BLaER1 treated with 17β-estradiol and CSF1 and Interleukin-3, amounts not matched to agents 10 nM and 100 nM (cell line): ENCODE results near the gene LRRN4CL.
"Not testable (repeated sequence)": the region's sequence is repeated elsewhere in the genome, so short reads cannot be mapped to it uniquely, and the experiment has no call there.

Experiments
- H3K27ac ChIP-seq, 11 experiments: shearing (Covaris generic); formaldehyde crosslinking; 2 replicates each; pipeline ENCODE4 v1.8.1; 2022
- H3K27me3 ChIP-seq, 11 experiments: shearing (Covaris generic); formaldehyde crosslinking; 2 replicates each; pipeline ENCODE4 v1.8.1; 2022
- H3K36me3 ChIP-seq, 11 experiments: shearing (Covaris generic); formaldehyde crosslinking; 2 replicates each; pipeline ENCODE4 v1.8.1; 2022
- H3K4me1 ChIP-seq, 10 experiments: shearing (Covaris generic); formaldehyde crosslinking; 2 replicates each; pipeline ENCODE4 v1.8.1; 2022
- H3K4me2 ChIP-seq, 11 experiments: shearing (Covaris generic); formaldehyde crosslinking; 2 replicates each; pipeline ENCODE4 v1.8.1; 2022
- H3K4me3 ChIP-seq, 10 experiments: shearing (Covaris generic); formaldehyde crosslinking; 2 replicates each; pipeline ENCODE4 v1.8.1; 2022
- H3K9ac ChIP-seq, 11 experiments: shearing (Covaris generic); formaldehyde crosslinking; 2 replicates each; pipeline ENCODE4 v1.8.1; 2022
- H3K9me3 ChIP-seq, 11 experiments: shearing (Covaris generic); formaldehyde crosslinking; replicated peaks in 1 of 11; 2 replicates each; pipeline ENCODE4 v1.8.1; 2022
- H4K20me1 ChIP-seq, 11 experiments: shearing (Covaris generic); formaldehyde crosslinking; 2 replicates each; pipeline ENCODE4 v1.8.1; 2022
- Cebpa-rat ChIP-seq, 11 experiments: shearing (Covaris generic); IDR thresholded peaks; 2 replicates each; pipeline ENCODE4 v1.8.1; 2022

The LRRN4CL gene

DNA sequence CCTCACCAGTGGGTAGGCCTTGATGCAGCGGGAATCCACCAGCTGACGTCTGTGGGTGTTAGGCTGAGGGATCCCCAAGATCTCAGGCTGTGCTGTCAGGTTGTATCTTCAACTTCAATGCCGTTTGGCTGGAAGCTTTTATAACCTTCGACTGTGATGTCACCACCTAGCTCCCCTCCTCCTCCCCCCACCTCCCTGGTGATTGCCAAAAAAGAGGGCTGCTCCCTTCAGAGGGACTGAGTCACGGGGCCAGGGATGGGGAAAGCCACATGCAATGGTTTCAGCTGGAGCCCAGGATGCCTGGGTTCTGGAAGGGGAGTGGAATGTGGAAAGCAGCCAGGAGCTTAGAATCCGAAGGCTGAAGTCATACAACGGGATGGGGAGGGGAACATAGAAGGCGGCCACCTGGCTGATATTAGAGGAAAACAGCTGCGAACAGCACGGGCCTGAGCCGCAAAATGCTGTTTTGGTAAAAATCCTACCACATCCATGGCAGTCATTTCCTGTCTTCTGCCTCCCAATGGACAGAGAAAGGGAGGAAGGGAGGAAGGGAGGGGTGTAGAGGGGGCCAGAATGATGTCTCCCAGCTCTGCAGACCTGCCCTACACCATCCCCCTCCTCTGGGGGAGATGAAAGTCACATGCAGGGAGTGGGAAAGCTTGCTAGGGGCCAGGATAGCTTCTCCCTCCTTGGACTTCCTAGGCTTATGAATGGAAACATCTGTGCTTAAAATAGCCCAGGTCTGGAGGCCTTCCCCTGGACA is at the start of gene LRRN4CL:
LRRN4CL (minus strand) TSS at position 110 of the 763 bp plus-strand sequence. CDS start 1,022 bp downstream, outside the sequence.
- H3K4me2 ChIP-seq, result no peak within 1 kb of the TSS
- H4K20me1 ChIP-seq, result peaks cover 0 to 9% (median 0%) of the 10 kb centered on the region in 11 experiments; a peak in 1 of 22 replicates
- H3K4me3 ChIP-seq, result no peak within 1 kb of the TSS
- H3K27ac ChIP-seq, result no peak within 1 kb of the TSS
- no peak for TF ChIP-seq Cebpa-rat (IDR thresholded peaks at IDR 0.05)
- peaks cover 40 to 55% (median 53%) of the 10 kb centered on the region in 11 experiments for H3K36me3 ChIP-seq
- no peaks in the 10 kb centered on the region for H3K4me1 ChIP-seq
- H3K9ac ChIP-seq, result peak within 1 kb of the TSS in 6 of 11 experiments; percentile 4 to 29 (median 16); a peak in 2 of 22 replicates
- H3K27me3 ChIP-seq, result no peaks in the 10 kb centered on the region
- no peaks in the 10 kb centered on the region for H3K9me3 ChIP-seq

DNA sequence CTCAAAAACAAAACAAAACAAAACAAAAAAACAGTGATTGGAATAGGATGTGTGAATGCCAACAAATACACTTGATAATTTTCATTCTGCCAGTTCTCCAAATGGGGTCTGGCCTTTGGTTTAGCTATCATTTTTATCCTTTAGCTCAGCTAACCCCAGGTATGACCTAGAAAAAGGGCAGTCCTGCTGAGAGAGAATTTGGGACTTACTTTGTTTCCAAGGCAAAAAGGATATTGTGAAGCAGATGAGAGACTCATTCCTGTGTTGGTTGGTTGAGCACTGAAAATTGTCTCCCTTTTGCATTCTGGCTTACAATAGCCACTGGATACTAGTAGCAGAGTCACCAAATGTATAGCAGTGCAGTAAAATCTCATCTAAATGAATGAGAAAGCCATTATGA is 47.9 kb upstream of the LRRN4CL start:
- no peak for TF ChIP-seq Cebpa-rat (IDR thresholded peaks at IDR 0.05)
- Histone ChIP-seq H3K4me1 (peaks cover 4 to 11% (median 6%) of the 10 kb centered on the region in 10 experiments; a peak in 16 of 20 replicates), H3K27me3 (no peaks in the 10 kb centered on the region), H4K20me1 (peaks cover 0 to 23% (median 4%) of the 10 kb centered on the region in 11 experiments; a peak in 7 of 22 replicates), H3K36me3 (peaks cover 83 to 92% (median 88%) of the 10 kb centered on the region in 11 experiments), H3K4me3 (no peak overlapping the region), H3K27ac (no peak overlapping the region), H3K9me3 (no peaks in the 10 kb centered on the region), H3K4me2 (no peak overlapping the region), H3K9ac (peak overlapping the region in 1 of 11 experiments; percentile 7; a peak in 2 of 22 replicates)

DNA sequence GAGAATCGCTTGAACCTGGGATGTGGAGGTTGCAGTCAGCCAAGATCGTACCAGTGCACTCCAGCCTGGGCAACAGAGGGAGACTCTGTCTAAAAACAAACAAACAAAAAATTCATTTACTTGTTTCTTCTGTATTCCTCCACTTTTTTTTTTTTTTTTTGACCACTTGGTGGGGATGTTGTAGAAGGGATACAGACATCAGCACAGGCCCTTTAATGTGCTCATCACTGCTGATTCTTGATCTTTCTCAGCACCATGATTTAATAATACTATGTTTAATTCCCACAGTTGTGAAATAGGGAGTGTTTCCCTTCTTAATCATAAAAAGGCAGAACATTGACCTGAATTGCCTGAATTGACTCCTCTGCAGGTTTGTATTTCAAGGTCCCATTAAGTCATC is 43.5 kb upstream of the LRRN4CL start:
- peak overlapping the region; percentile 0 to 55 (median 25); a peak in 10 of 22 replicates for H3K9ac ChIP-seq
- H3K9me3 ChIP-seq, result no peaks in the 10 kb centered on the region

DNA sequence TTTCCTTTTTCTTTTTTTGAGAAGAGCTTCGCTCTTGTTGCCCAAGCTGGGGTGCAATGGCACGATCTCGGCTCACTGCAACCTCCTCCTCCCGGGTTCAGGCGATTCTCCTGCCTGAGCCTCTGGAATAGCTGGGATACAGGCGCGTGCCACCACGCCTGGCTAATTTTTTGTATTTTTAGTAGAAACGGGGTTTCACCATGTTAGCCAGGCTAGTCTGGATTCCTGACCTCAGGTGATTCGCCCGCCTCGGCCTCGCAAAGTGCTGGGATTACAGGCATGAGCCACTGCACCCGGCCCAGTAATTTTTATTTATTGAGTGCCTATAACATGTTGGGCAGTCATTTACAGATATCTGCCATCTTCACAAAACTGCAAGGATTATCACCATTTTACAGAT is 40.7 kb upstream of the LRRN4CL start:
- Histone ChIP-seq H3K9ac (peak overlapping the region; percentile 91 to 99 (median 98)), H4K20me1 (peaks cover 16 to 46% (median 23%) of the 10 kb centered on the region in 11 experiments), H3K27ac (peak overlapping the region in 10 of 11 experiments; percentile 82 to 98 (median 94); a peak in 16 of 22 replicates), H3K36me3 (peaks cover 22 to 49% (median 34%) of the 10 kb centered on the region in 11 experiments), H3K4me2 (peak overlapping the region; percentile 82 to 97 (median 93)), H3K4me3 (peak overlapping the region; percentile 89 to 100 (median 97)), H3K4me1 (peaks cover 30 to 36% (median 34%) of the 10 kb centered on the region in 10 experiments)
- not testable (repeated sequence) for H3K27me3 ChIP-seq, H3K9me3 ChIP-seq

More for the DNA sequence above, 43.5 kb upstream of the LRRN4CL start:
- Histone ChIP-seq H3K36me3 (peaks cover 48 to 66% (median 55%) of the 10 kb centered on the region in 11 experiments), H3K27ac (peak overlapping the region in 3 of 11 experiments; percentile 11 to 40 (median 22); a peak in 2 of 22 replicates), H4K20me1 (peaks cover 0 to 39% (median 5%) of the 10 kb centered on the region in 11 experiments; a peak in 10 of 22 replicates), H3K4me3 (no peak overlapping the region), H3K4me1 (peaks cover 28 to 34% (median 31%) of the 10 kb centered on the region in 10 experiments), H3K4me2 (peak overlapping the region; percentile 4 to 93 (median 48); a peak in 18 of 22 replicates), H3K27me3 (no peaks in the 10 kb centered on the region)
- no peak for TF ChIP-seq Cebpa-rat (IDR thresholded peaks at IDR 0.05)

DNA sequence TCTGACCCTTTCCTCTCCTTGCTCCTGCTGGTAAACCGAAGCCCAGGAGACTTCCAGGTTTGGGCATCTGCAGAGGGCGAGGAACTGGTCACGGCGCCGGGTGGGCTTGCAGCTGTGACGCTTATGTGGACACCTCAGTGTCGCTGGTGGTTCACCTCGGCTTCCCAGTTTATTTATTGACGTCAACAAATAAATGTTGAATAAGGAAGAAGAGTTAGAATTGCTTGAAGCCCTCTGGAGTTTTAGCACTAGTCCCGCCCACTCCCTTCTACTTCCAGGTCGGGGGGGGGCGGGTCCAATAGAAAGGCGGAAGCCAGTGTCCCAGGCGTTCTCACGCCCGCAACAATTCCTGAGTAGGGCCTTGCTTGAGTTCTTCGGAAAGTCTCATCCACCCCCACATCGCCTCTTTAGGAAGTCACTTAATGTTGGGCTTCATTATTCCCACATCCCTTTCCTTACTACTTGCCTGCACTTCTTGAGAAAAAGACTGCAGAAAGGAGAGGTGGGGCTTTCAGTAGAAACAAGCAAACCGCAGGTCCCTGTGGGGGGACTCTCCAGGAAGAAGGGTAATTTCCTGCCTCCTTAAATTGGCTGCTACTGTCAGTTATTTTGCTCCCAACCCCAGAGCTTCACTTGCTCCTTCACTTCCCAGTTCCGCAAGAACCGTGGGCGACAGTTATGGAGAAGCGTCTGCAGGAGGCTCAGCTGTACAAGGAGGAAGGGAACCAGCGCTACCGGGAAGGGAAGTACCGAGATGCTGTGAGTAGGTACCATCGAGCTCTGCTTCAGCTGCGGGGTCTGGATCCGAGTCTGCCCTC is 39.0 kb upstream of the LRRN4CL start, which contains the start of gene TTC9C:
TTC9C (plus strand) TSS at position 316 of the 818 bp plus-strand sequence; CDS start at position 679, 363 bp downstream.
- TF ChIP-seq Cebpa-rat (IDR thresholded peaks at IDR 0.05), result no peak
- Histone ChIP-seq H3K4me3 (peak within 1 kb of the TSS; percentile 89 to 100 (median 97)), H3K27me3 (no peaks in the 10 kb centered on the region), H3K9ac (peak within 1 kb of the TSS; percentile 91 to 99 (median 98)), H3K9me3 (no peaks in the 10 kb centered on the region), H3K4me2 (peak within 1 kb of the TSS; percentile 88 to 97 (median 93)), H3K4me1 (peaks cover 39 to 53% (median 49%) of the 10 kb centered on the region in 10 experiments), H4K20me1 (peaks cover 33 to 57% (median 40%) of the 10 kb centered on the region in 11 experiments), H3K27ac (peak within 1 kb of the TSS; percentile 79 to 98 (median 93)), H3K36me3 (peaks cover 16 to 49% (median 34%) of the 10 kb centered on the region in 11 experiments)

DNA sequence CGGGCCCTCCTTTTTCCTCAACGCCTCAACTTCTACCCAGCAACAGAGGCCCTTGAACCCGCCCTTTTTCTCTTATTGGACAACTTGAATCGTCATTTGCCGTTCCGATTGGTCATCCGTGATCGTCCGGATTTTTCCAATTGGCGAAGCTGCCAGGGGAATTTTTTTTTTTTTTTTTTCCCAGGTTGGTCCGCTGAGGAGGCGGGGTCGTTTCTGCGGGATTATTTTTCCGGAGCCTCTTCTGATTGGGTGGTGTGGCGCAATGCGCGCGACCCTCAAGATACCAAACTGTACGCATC is 38.5 kb upstream of the LRRN4CL start:
- H3K9me3 ChIP-seq, result no peaks in the 10 kb centered on the region
- H3K4me1 ChIP-seq, result peaks cover 44 to 54% (median 50%) of the 10 kb centered on the region in 10 experiments
- peak overlapping the region; percentile 82 to 97 (median 93) for H3K4me2 ChIP-seq
- no peaks in the 10 kb centered on the region for H3K27me3 ChIP-seq
- peaks cover 39 to 61% (median 46%) of the 10 kb centered on the region in 11 experiments for H4K20me1 ChIP-seq
- peak overlapping the region; percentile 89 to 100 (median 97) for H3K4me3 ChIP-seq
- TF ChIP-seq Cebpa-rat (IDR thresholded peaks at IDR 0.05), result peak in 6 of 11 experiments; percentile 6 to 80 (median 32); a peak in 5 of 22 replicates
- peak overlapping the region; percentile 79 to 98 (median 93) for H3K27ac ChIP-seq
- peak overlapping the region; percentile 91 to 99 (median 98) for H3K9ac ChIP-seq
- H3K36me3 ChIP-seq, result peaks cover 16 to 49% (median 35%) of the 10 kb centered on the region in 11 experiments

DNA sequence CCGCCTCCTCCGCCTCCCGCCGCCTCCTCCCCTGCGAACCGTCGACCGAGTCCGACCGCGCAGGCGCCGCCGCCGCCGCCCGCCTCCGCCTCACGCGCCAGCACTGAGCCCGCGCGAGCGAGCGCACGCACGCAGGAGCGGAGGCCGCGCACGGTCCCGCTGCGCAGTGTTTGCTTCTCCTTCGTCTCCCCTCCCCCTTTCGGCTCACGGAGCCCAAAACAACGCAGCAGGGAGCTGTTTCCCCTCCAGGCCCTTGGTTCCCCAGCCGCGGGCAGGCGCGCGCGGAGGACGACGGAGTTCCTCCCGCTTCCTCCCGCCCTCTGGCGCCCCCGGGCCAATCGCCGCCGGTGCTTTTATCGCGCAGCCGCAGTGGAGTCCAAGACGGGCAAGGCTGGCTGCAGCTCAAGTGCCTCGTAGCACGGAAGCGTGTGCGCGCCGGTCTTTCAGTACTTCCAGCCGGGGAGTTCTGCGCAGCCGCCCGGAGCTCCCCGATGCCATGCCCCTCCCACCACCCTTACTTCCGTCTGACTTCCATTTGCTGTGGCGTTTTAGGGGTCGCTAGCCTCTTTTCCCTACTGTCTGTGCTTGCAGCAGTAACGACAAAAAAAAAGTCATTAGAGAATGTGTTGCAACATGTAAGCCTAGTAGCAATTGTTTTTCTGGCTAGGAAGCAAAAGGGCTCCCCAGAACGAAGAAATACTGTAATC is 38.0 kb upstream of the LRRN4CL start, which contains the start of gene HNRNPUL2:
HNRNPUL2 (minus strand) TSS at position 293 of the 707 bp plus-strand sequence. CDS start 301 bp downstream, outside the sequence.
- H3K27ac ChIP-seq, result peak within 1 kb of the TSS; percentile 79 to 98 (median 93)
- H3K4me1 ChIP-seq, result peaks cover 40 to 55% (median 46%) of the 10 kb centered on the region in 10 experiments
- H3K4me2 ChIP-seq, result peak within 1 kb of the TSS; percentile 88 to 97 (median 95)
- H3K27me3 ChIP-seq, result no peaks in the 10 kb centered on the region
- peak within 1 kb of the TSS; percentile 89 to 100 (median 97) for H3K4me3 ChIP-seq
- peaks cover 44 to 65% (median 50%) of the 10 kb centered on the region in 11 experiments for H4K20me1 ChIP-seq
- H3K9me3 ChIP-seq, result no peaks in the 10 kb centered on the region
- H3K36me3 ChIP-seq, result peaks cover 21 to 54% (median 39%) of the 10 kb centered on the region in 11 experiments
- peak within 1 kb of the TSS; percentile 91 to 99 (median 98) for H3K9ac ChIP-seq
- TF ChIP-seq Cebpa-rat (IDR thresholded peaks at IDR 0.05), result no peak

DNA sequence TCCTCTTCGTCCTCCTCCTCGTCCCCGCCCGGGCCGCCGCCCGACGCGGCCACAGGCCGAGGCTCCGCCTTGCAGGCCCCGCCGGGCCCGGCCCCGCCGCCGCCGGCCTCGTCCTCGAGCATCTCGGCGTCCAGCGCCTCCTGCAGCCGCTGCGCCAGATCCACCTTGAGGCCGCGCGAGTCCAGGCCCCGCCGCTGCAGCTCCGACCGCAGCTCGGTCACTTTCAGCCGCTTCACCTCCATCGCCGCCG is 37.5 kb upstream of the LRRN4CL start:
- H3K9ac ChIP-seq, result peak overlapping the region; percentile 91 to 99 (median 98)
- H3K4me3 ChIP-seq, result peak overlapping the region; percentile 89 to 100 (median 97)
- no peak for TF ChIP-seq Cebpa-rat (IDR thresholded peaks at IDR 0.05)
- H3K9me3 ChIP-seq, result no peaks in the 10 kb centered on the region
- H3K36me3 ChIP-seq, result peaks cover 26 to 57% (median 44%) of the 10 kb centered on the region in 11 experiments
- peak overlapping the region; percentile 79 to 98 (median 93) for H3K27ac ChIP-seq
- no peaks in the 10 kb centered on the region for H3K27me3 ChIP-seq
- peaks cover 47 to 69% (median 55%) of the 10 kb centered on the region in 11 experiments for H4K20me1 ChIP-seq
- H3K4me1 ChIP-seq, result peaks cover 36 to 52% (median 43%) of the 10 kb centered on the region in 10 experiments
- H3K4me2 ChIP-seq, result peak overlapping the region; percentile 87 to 97 (median 92)
